AG04449 (cell line): ENCODE measurements around the gene SRSF5.

Source experiments
- CTCF ChIA-PET: fragments of 350-600 bp; formaldehyde crosslinking; extraction: SDS; loops from one replicate; lab custom pipeline; 2021; ENCODE audit warnings: antibody characterized with exemption; lab: Yijun Ruan, JAX
- POLR2A ChIA-PET: fragments of 400-600, 350-600 bp; formaldehyde crosslinking; extraction: SDS; loops from one replicate; lab custom pipeline; 2020; ENCODE audit warnings: antibody characterized with exemption, inconsistent platforms; lab: Yijun Ruan, JAX
- DNase-seq: peaks from one replicate; pipeline ENCODE4 v3.0.0-alpha.2; 2010; ENCODE audit warnings: low read depth, low spot score
- H3K4me3 ChIP-seq: 2 replicates; pipeline ENCODE4 v1.5.1; 2011; ENCODE audit warnings: low read depth, mild to moderate bottlenecking, control low read depth, low read length
- TF ChIP-seq, protein P1 (sequence below): IDR thresholded peaks from one replicate; pipeline ENCODE4 v1.5.1; 2011; ENCODE audit warnings: mild to moderate bottlenecking, moderate library complexity, low read length, control low read depth, inconsistent platforms; ENCODE audit not compliant: insufficient read depth; ENCODE audit errors: missing control alignments

The SRSF5 gene

DNA sequence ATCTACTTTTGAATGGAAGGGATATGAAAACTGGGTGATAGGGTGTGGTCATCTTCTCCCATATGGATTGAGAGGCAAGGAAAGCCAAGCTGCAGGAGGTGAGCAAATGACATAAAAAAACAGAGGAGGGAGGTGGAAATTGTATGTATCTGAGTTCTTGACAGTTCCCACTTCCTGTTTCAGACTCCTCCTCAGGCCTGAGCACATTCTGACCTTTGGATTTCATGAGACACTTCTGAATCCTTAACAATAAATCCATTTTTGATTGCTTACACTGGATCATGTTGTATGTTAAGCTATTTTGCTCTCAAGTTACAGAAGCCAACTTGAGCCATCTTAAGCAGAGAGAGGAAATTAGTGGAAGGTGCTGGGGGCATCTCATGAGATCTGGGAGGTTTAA lies 11.6 kb upstream of the SRSF5 start:
- CTCF ChIA-PET = interaction anchor here (1.3 to 1.7 kb wide), 2 partner anchors 11 to 171 kb away, joined by 4 to 6 read pairs; partner anchors contain the start of gene SRSF5
- POLR2A ChIA-PET = interaction anchor here (0.6 to 1.1 kb wide), 2 partner anchors 11 to 234 kb away, joined by 3 read pairs; partner anchors contain the start of gene SRSF5
- TF ChIP-seq, protein P1, sequence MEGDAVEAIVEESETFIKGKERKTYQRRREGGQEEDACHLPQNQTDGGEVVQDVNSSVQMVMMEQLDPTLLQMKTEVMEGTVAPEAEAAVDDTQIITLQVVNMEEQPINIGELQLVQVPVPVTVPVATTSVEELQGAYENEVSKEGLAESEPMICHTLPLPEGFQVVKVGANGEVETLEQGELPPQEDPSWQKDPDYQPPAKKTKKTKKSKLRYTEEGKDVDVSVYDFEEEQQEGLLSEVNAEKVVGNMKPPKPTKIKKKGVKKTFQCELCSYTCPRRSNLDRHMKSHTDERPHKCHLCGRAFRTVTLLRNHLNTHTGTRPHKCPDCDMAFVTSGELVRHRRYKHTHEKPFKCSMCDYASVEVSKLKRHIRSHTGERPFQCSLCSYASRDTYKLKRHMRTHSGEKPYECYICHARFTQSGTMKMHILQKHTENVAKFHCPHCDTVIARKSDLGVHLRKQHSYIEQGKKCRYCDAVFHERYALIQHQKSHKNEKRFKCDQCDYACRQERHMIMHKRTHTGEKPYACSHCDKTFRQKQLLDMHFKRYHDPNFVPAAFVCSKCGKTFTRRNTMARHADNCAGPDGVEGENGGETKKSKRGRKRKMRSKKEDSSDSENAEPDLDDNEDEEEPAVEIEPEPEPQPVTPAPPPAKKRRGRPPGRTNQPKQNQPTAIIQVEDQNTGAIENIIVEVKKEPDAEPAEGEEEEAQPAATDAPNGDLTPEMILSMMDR = no peak
- H3K4me3 ChIP-seq = no peak overlapping the region
- DNase-seq = no peak

- TF ChIP-seq, protein P1 = no peak
- POLR2A ChIA-PET = interaction anchor here (1.1 kb wide), 1 partner anchor 11 kb away, joined by 3 read pairs; the partner anchor contains the start of gene SRSF5
- DNase-seq = no peak
- CTCF ChIA-PET = interaction anchor here (1.3 to 1.7 kb wide), 2 partner anchors 10 to 171 kb away, joined by 4 to 6 read pairs; partner anchors contain the start of gene SRSF5
- H3K4me3 ChIP-seq = no peak overlapping the region
Measured at GRCh38 chr14:69755784-69756183, 11.2 kb upstream of the SRSF5 start.

DNA sequence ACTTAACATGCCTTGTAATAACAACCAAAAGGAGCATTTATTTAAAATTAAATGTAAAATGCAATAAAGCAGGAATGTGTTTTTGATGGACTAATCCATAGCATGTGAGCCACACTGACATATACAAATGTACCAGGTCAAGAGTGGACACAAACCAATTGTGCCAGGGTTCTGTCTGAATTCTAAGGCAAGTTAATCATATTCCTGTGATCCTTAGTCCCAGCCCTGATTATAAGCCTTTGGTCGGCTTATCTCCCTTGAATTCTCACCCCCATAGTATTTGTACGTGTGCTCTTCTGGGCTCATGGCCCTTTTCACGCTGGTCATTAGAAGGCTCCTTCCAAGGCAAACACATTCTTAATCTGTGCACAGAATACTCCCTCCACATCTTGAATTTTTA lies 10.6 kb upstream of the SRSF5 start:
- ChIA-PET CTCF (interaction anchor here (1.3 to 1.7 kb wide), 2 partner anchors 10 to 172 kb away, joined by 4 to 6 read pairs; partner anchors contain the start of gene SRSF5), POLR2A (no interaction called here)
- H3K4me3 ChIP-seq = no peak overlapping the region
- TF ChIP-seq, protein P1 = no peak
- DNase-seq = no peak

GRCh38 chr14:69760810-69761209 lies 6.1 kb upstream of the SRSF5 start:
- POLR2A ChIA-PET = no interaction called here
- CTCF ChIA-PET = interaction anchor here (2.2 kb wide), 1 partner anchor 176 kb away, joined by 7 read pairs; no protein-coding TSS in a partner anchor
- TF ChIP-seq, protein P1 = no peak
- DNase-seq = no peak
- H3K4me3 ChIP-seq = no peak overlapping the region

- TF ChIP-seq, protein P1 = no peak
- no peak overlapping the region for H3K4me3 ChIP-seq
- no peak for DNase-seq
- POLR2A ChIA-PET = no interaction called here
- CTCF ChIA-PET = interaction anchor here (0.5 kb wide), 1 partner anchor 160 kb away, joined by 3 read pairs; no protein-coding TSS in a partner anchor
Measured at GRCh38 chr14:69763761-69764510, 3.0 kb upstream of the SRSF5 start.
